HFF-Myc (cell line): ENCODE data around the gene GRID1.
"Not testable (repeated sequence)": the region's sequence is repeated elsewhere in the genome, so short reads cannot be mapped to it uniquely, and the experiment has no call there.

Source experiments
- DNase-seq: peaks from one replicate; pipeline ENCODE4 v3.0.0-alpha.2; 2011; ENCODE audit warnings: low read depth; ENCODE audit errors: extremely low read depth
- H3K4me3 ChIP-seq: replicated peaks from 2 replicates; pipeline ENCODE4 v1.5.1; 2011; ENCODE audit warnings: low read depth, mild to moderate bottlenecking, control low read depth, low read length
- TF ChIP-seq, protein P1 (sequence below): IDR thresholded peaks from 2 replicates; pipeline ENCODE4 v1.5.1; 2012; ENCODE audit warnings: mild to moderate bottlenecking, low read depth, low read length, control low read depth; ENCODE audit errors: missing control alignments

Gene GRID1

DNA sequence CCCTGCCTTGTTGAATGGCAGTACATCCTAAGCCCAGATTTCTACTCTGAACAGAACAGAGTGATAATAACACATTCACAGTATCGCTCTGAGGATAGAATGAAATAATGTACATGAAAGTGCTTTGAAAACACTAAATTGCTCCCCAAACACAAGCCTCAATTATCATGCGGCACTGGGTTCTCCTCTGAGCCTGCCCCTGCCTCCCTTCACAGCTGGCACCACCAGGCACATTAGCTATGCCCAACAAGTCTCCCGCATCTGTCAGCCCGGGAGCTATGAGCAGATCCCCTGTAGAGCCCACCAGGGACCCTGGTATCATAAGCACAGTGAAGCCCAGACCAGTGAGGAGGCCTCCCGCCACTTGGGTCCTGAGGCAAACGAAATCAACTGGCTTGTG, 405.5 kb downstream of the GRID1 start:
- TF ChIP-seq, protein P1, sequence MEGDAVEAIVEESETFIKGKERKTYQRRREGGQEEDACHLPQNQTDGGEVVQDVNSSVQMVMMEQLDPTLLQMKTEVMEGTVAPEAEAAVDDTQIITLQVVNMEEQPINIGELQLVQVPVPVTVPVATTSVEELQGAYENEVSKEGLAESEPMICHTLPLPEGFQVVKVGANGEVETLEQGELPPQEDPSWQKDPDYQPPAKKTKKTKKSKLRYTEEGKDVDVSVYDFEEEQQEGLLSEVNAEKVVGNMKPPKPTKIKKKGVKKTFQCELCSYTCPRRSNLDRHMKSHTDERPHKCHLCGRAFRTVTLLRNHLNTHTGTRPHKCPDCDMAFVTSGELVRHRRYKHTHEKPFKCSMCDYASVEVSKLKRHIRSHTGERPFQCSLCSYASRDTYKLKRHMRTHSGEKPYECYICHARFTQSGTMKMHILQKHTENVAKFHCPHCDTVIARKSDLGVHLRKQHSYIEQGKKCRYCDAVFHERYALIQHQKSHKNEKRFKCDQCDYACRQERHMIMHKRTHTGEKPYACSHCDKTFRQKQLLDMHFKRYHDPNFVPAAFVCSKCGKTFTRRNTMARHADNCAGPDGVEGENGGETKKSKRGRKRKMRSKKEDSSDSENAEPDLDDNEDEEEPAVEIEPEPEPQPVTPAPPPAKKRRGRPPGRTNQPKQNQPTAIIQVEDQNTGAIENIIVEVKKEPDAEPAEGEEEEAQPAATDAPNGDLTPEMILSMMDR: no peak
- DNase-seq: no peak
- no peak overlapping the region for H3K4me3 ChIP-seq

DNA sequence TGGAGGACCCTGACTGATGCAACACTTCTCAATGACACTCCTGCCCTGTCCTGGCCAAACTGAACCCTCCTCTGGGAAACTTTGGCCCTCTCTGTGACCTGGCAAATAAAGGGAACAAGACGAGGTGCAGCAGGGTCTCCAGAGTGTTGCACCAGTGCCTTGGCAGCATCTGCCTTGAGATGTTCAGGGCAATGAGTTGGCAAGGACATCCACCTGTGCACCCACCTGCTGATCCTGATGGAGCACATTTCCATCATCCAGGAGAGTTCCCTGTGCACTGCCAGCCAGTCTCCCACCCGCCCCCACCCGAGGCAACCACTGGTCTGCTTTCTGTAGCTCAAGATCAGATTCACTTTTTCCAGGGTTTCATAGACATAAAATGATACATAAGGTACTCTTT, 407.4 kb downstream of the GRID1 start:
- DNase-seq: no peak
- no peak overlapping the region for H3K4me3 ChIP-seq
- TF ChIP-seq, protein P1: no peak

DNA sequence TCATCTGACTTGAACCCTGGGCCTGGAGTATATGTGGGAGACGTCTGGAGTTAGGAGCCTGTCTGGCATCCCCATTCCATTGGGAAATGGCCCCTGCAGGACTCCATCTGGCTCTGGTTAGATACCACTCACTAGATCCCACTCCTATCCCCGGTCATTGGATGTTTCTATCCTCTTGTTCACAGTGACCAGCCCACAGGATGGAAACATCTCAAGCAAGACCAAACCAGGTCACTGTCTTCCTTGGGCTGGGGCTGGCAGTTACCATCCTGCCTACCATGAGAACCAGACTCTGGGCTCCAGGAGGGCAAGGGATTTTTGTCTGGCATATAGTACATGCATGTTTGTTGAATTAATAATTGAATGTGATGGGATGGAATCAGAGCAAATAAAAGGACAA, 415.7 kb downstream of the GRID1 start:
- DNase-seq: no peak

DNA sequence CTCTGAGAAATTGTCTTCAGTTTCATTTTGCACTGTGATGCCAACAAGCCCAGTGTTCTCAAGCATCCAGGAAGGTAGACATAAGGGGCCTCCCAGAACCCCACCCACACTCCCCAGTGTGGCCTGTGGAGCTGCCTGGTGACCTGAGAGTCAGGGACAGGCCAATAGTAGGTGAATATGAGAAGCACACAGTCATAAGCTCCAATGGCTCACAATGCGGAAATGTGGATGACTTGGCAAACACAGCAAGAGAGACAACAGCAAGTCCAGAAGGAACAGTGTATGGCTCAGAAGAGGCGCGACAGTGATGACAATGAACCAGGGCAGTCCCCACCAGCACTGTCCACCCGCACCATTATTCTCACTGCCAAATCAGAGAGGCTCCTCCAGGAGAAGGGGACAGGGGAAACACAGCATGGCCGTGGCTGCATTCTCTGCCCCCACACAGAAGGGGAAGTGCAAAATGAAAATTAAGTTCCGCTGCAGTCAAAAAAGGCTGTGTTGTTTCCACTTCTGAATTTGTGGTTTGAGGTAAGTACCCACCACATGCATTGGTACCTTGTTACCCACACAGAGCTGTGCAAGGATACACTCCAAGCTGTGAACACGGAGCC, 419.8 kb downstream of the GRID1 start:
- H3K4me3 ChIP-seq: no peak overlapping the region
- TF ChIP-seq, protein P1: no peak
- no peak for DNase-seq

More for the DNA sequence above, 415.7 kb downstream of the GRID1 start:
- H3K4me3 ChIP-seq: no peak overlapping the region
- TF ChIP-seq, protein P1: no peak

DNA sequence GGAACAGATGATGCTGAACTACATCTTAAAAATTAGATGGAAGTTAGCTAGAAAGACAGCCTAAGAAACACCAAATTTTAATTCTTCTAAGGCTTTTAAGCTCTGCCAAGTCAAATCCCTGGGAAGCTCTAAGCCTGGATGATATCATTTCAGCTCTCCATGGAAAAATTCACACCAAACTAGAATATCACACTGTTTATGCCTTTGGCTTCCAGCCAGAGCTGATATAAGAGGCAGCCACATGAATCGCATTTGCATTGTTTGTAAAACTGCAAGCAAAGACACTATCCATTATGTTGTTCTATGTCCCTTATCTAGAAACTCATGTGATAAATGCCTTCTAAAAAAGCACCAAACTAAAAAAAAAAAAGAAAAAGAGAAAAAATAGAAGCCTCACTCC, 430.4 kb downstream of the GRID1 start:
- TF ChIP-seq, protein P1: no peak
- DNase-seq: no peak
- H3K4me3 ChIP-seq: no peak overlapping the region

DNA sequence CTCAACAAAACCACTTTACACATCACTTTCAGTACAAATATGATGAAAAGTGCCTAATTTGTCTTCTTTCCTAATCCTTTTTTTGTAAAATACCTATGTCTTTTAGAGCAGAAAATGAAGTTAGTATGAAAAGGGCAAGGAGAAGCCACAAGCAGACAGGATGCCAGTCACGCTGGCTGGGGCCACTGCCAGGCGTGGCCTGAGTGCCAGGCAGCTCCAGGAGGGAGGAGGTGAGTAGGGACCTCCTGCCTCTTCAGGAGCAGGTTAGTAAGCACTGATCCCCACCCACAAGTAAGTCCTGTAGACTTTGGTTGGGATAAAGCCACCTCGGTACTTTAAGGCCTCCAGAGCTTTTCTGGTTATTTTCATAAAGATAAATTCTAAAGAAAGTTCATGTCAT, 432.0 kb downstream of the GRID1 start:
- TF ChIP-seq, protein P1: no peak
- no peak for DNase-seq
- no peak overlapping the region for H3K4me3 ChIP-seq

DNA sequence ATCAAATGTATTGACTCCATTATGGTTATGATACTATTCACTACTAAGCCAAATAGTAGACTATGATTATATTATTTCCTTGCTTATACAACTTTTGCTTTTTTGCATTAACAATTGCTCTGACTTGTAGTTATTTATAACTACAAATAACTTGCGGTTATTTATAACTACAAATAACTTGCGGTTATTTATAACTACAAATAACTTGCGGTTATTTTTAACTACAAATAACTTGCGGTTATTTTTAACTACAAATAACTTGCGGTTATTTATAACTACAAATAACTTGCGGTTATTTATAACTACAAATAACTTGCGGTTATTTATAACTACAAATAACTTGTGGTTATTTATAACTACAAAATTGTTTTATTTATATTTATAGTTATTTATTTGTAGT, 436.6 kb downstream of the GRID1 start:
- not testable (repeated sequence) for DNase-seq, H3K4me3 ChIP-seq
